ENCODE results near the gene UGT2A3. TPM values are rescaled to one million over a fixed set of nuclear protein-coding genes. Genes with fewer than 3 reads are reported as not detected.

The UGT2A3 gene
- total and polyA plus RNA-seq, 2 of the 8 experiments (the other 6 are each of a cell fraction or from before 2014, with no cell fraction given), result not detected

DNA sequence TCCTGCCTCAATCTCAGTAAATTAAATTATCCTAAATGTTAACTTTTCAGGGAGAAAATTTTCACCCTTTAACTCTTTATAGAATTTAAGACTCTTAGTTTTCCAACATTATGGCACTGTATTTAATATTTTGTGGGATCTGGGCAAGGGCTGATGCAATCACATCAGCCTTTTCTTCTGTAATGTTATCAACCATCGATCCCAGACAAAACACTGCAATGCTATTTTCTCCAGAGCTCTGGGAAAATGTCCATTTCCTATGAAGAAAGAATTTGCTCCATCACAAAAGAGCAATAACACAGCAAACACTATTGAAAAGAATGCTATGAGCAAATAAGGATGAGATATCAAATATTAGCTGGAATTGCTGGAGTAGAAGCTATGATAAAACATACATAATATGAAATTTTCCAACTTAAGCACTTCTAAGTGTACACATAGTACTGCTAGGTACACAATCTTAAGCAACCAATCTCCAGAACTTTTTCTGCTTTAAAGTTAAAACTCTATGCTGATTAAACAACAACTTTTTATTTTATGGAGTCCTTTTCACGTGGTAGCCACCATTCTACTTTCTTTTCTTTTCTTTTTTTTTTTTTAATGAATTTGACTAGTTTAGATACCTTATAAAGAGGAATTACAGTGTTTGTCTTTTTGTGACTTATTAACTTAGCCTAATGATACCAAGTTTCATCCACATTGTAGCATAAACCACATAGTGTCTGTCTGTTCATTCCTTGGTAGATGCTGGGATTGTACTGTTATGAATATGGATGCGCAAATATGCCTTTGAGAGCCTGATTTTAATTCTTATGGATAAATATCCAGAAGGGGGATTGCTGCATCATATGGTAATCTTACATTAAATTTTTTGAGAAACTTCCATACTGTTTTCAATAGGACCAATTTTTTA is 43.6 kb downstream of the UGT2A3 start:
- CTCF ChIA-PET (ENCODE audit: partially characterized antibody), result no interaction called here
- POLR2A ChIA-PET (ENCODE audit: partially characterized antibody), result no interaction called here
- H4K91ac ChIP-seq (replicated peaks; ENCODE audit: insufficient read length, low read length), result no peak overlapping the region
- no peaks in the 10 kb centered on the region for H3K36me3 ChIP-seq (ENCODE audit: control insufficient read depth in 2 of 4, insufficient read depth in 4 of 4, low read length in 3 of 4)
- H3K23ac ChIP-seq (ENCODE audit: insufficient read length), result no peak overlapping the region
- no peaks in the 10 kb centered on the region for H3K27me3 ChIP-seq (replicated peaks in 1 of 4; ENCODE audit: control insufficient read depth in 3 of 4, extremely low read depth in 1 of 4, insufficient read depth in 3 of 4, low read length in 3 of 4)
- H4K20me1 ChIP-seq (replicated peaks in 1 of 2; ENCODE audit: control insufficient read depth in 1 of 2, insufficient read depth in 2 of 2, low read length in 2 of 2), result no peaks in the 10 kb centered on the region
- H3K9ac ChIP-seq (replicated peaks in 1 of 4; ENCODE audit: extremely low read depth in 1 of 4, low read depth in 3 of 4, low read length in 3 of 4), result no peak overlapping the region
- H3K23me2 ChIP-seq (ENCODE audit: low read depth, low read length), result peaks cover 6% of the 10 kb centered on the region
- no peak overlapping the region for H3K14ac ChIP-seq (ENCODE audit: insufficient read length)
- peak overlapping the region; percentile 63 for H4K5ac ChIP-seq (ENCODE audit: insufficient read length, low read depth, low read length)
- H2BK20ac ChIP-seq (ENCODE audit: low read length), result no peak overlapping the region
- H4K8ac ChIP-seq (ENCODE audit: extremely low read depth, insufficient read depth, low read length), result no peak overlapping the region
- no peak overlapping the region for H2BK120ac ChIP-seq (replicated peaks; ENCODE audit: low read depth, low read length)
- no peak overlapping the region for H3K4ac ChIP-seq (replicated peaks; ENCODE audit: insufficient read length, low read depth, low read length)
- no peak overlapping the region for H3K27ac ChIP-seq (ENCODE audit: low read depth, low read length)
- no peak overlapping the region for H2BK15ac ChIP-seq (ENCODE audit: low read length)
- no peak overlapping the region for H3K18ac ChIP-seq (ENCODE audit: extremely low read depth, low read length)
- peaks cover 18 to 23% (median 20%) of the 10 kb centered on the region in 4 experiments for H3K4me1 ChIP-seq (replicated peaks in 1 of 4; ENCODE audit: control insufficient read depth in 3 of 4, insufficient read depth in 4 of 4, low read length in 3 of 4)
- H3K9me3 ChIP-seq (ENCODE audit: insufficient read depth in 2 of 2, low read depth in 1 of 2, low read length in 1 of 2), result no peaks in the 10 kb centered on the region
- no peak overlapping the region for H3K4me3 ChIP-seq (ENCODE audit: extremely low read depth in 1 of 4, insufficient read depth in 2 of 4, low read depth in 3 of 4, low read length in 4 of 4)
- 97% methylated on average over 3 of the region's 3 CpGs; no CpG with 5 or more reads in 1 of the 2 experiments for WGBS, 2 experiments (ENCODE audit: extremely low coverage in 1 of 2, insufficient coverage in 1 of 2, insufficient read length in 1 of 2, insufficient replicate concordance in 2 of 2, low coverage in 1 of 2, low lambda C conversion rate in 2 of 2, missing lambda C conversion rate in 1 of 2)
- H3K79me2 ChIP-seq (ENCODE audit: control insufficient read depth in 1 of 2, insufficient read depth in 2 of 2, low read length in 2 of 2), result no peaks in the 10 kb centered on the region
- no peak overlapping the region for H2AK5ac ChIP-seq (ENCODE audit: low read depth, low read length)
- no peak overlapping the region for H2AFZ ChIP-seq (ENCODE audit: low read length)
- no peak overlapping the region for H3K4me2 ChIP-seq (ENCODE audit: insufficient read depth in 1 of 2, low read depth in 2 of 2, low read length in 2 of 2)
- H2BK12ac ChIP-seq (ENCODE audit: low read depth, low read length), result no peak overlapping the region
- DNase-seq (ENCODE audit: low read depth in 1 of 2, low spot score in 2 of 2) (no peak), FAIRE-seq (no peak)
- H2BK5ac ChIP-seq (ENCODE audit: low read depth, low read length), result no peak overlapping the region
- H3K56ac ChIP-seq (replicated peaks; ENCODE audit: insufficient read length, low read depth, low read length), result no peak overlapping the region
- H3K79me1 ChIP-seq (ENCODE audit: low read depth, low read length), result no peaks in the 10 kb centered on the region
- no peak for TF ChIP-seq BCL11A (IDR thresholded peaks at IDR 0.05; ENCODE audit: low read depth in 2 of 2, low read length in 2 of 2)
- no peak for TF ChIP-seq SP2 (IDR thresholded peaks at IDR 0.05; ENCODE audit: low read length)
- TF ChIP-seq CHD2 (IDR thresholded peaks at IDR 0.05; ENCODE audit: low read length), result no peak
- no peak for TF ChIP-seq PHF8 (conservative IDR thresholded peaks at IDR 0.05; ENCODE audit: low read depth, low read length)
- TF ChIP-seq EZH2 (IDR thresholded peaks at IDR 0.05; ENCODE audit: low read depth, low read length, severe bottlenecking), result no peak
- TF ChIP-seq, protein P1, sequence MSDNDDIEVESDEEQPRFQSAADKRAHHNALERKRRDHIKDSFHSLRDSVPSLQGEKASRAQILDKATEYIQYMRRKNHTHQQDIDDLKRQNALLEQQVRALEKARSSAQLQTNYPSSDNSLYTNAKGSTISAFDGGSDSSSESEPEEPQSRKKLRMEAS (IDR thresholded peaks at IDR 0.05), result no peak
- TF ChIP-seq RAD21 (IDR thresholded peaks at IDR 0.05 in 1 of 2, conservative IDR thresholded peaks at IDR 0.05 in 1 of 2; ENCODE audit: low read depth in 2 of 2, low read length in 2 of 2), result no peak
- no peak for TF ChIP-seq HDAC6 (IDR thresholded peaks at IDR 0.05; ENCODE audit: low read depth, low read length)
- TF ChIP-seq BRCA1 (IDR thresholded peaks at IDR 0.05; ENCODE audit: low read depth, low read length), result no peak
- TF ChIP-seq CTBP2 (IDR thresholded peaks at IDR 0.05; ENCODE audit: borderline replicate concordance, insufficient read depth, insufficient read length, low read length), result no peak
- TF ChIP-seq SP1 (IDR thresholded peaks at IDR 0.05; ENCODE audit: low read depth, low read length), result no peak
- TF ChIP-seq ZNF274 (IDR thresholded peaks at IDR 0.05; ENCODE audit: borderline replicate concordance, extremely low read depth, low read length), result no peak
